HG03039 (cell line): ENCODE results near the gene ETS1.

Source experiments
- ATAC-seq: cut with Tn5 transposase; IDR thresholded peaks from one replicate; pipeline ENCODE4 v1.9.1; 2021; ENCODE audit warnings: mild to moderate bottlenecking, moderate library complexity; ENCODE audit not compliant: unreplicated experiment

The ETS1 gene

DNA sequence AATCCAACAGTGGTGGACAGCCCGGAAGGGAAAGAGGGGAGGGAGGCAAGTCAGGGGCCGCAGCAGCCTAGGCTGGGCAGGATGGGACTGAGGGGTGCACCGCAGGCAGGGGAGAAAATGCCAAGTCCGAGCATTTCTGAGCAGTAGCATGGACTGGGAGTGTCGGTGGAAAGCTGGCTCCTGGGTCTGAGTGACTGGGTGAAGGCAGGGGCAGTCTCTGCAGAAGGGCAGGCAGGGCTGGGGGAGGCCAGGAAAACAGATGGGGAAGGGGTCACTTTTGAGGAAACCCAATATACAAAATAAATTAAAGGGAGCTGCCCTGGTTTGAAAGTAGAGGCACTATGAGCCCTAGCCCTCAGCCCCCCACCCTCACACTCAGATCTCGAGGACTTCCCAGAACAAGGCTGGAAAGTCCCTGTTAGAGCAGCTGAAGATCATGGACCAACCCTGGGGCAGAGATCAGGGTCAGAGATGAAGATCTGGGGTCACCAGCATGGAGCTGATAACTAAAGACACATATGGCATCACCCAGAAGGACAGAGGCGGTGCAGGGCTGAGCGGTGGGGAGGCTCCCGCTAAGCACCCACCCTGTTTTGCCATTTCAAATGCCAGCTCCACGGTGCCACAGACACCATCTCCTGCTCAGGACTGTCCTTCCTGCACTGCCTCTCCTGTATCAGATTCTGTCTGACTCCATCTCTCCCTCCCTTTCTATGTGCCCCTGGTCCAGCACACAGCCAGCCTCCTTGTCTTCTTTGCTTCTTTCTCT is 32.4 kb upstream of the ETS1 start:
- no peak for ATAC-seq

DNA sequence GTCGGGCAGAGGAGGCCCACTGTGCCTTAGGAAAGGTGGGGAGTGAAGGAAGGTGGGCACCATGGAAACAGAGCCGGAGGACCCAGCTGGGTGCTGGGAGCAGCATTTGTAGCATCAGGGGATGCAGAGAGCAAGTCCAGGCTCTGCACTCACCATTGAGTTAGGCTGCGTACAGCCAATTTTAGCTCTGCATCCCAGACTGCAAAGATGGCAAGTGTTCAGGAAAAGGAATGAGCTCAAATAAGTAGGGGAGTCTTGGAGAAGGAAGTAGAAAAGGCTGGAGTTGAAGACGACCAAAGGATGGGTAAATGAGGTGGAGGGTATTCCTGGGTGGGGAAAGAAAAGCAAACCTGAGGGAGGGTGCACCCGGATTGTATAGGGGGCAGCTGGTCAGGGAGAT is 31.6 kb upstream of the ETS1 start:
- ATAC-seq, result no peak

DNA sequence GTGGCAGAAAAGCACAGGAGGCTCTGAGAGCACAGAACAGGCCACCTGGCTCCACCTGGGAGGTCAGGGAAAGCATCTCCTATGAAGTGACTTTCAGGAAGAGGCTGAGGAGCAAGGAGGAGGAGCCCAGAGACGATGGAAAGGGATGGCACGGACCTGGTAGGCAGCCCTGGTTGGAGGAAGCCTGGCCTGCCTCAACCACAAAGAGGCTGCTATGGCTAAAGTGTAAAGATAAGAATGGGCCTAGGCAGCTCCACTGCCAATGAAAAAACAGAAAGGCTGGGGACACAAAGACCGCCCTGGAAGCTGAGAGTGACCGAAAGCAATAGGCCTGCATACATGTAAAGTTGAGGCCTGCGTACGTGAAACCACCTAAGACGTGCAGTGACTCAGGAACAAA is 31.2 kb upstream of the ETS1 start:
- ATAC-seq, result no peak

DNA sequence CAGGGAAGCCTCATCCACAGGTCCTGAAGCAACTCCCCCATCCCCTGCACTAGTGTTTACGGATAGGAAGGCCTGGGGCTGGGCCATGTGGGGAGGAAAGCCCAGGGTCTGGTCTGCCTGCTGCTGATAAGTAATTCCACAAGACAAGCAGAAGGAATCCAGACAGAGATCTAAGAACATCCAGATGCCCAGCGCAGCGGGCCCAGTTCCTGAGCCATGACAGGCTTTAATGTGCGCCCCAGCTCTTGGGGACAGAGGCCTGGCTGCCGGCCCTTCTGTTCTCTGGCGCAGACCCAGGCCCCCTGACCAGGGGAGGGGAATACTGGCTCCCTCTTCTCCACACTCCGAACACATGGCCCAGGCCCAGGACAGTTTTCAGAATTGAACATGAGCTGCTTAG is 28.8 kb upstream of the ETS1 start:
- ATAC-seq, result no peak

DNA sequence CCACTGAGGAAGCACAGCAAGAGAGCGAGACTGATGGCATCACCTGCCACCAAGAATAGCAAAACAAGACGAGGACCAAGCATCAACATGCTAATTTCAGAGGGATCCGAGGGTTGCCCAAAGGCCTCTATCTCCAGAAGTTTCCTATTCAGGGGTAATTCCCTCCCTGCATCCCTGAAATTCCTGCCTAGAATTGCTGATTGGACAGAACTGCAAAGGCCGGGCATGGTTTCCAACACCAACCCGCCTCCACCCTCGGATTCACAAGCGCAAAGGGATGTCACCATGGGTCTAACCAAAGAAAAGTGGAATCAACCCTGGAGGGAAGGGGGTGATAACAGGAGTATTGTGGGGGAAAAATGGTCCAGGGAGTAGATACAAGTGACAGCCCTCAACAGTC is 28.3 kb upstream of the ETS1 start:
- ATAC-seq, result no peak

DNA sequence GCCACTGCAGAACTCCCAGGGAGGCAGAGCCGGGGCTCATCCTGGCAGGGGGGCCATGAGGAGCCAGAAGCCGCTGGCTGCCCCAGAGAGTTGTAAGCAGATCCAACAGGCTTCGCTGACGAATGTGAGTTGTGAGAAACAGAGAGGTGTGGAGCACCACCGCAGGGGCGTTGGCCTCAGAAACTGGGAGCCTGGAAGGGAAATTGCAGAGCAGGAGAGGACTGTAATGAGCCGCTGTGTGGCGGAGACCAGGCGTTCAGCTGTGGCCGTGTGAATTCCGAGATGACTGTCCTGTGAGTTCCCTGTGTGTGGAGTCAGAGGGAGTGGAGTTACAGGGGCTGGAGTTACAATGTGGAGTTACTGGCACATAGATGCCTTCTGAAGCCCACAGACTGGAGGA is 27.7 kb upstream of the ETS1 start:
- no peak for ATAC-seq

DNA sequence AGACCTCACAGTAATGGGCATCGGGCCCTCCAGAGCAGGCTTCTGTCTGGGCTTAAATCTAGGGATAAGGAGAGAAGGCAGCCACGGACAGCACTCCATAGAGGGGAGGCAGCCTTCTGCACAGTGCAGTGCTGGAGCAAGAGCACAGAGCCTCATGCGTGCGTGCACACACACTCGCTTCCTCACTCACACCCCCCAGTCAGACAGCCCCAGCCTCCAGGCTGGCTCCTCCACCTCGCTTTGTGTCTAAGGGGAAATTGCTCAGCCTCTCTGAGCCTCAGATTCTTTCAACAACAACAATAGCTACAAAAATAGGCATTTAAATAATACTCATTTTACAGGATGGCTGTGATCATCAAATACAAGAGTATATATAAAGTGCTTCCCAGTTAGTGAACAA is 26.7 kb upstream of the ETS1 start:
- ATAC-seq, result no peak

DNA sequence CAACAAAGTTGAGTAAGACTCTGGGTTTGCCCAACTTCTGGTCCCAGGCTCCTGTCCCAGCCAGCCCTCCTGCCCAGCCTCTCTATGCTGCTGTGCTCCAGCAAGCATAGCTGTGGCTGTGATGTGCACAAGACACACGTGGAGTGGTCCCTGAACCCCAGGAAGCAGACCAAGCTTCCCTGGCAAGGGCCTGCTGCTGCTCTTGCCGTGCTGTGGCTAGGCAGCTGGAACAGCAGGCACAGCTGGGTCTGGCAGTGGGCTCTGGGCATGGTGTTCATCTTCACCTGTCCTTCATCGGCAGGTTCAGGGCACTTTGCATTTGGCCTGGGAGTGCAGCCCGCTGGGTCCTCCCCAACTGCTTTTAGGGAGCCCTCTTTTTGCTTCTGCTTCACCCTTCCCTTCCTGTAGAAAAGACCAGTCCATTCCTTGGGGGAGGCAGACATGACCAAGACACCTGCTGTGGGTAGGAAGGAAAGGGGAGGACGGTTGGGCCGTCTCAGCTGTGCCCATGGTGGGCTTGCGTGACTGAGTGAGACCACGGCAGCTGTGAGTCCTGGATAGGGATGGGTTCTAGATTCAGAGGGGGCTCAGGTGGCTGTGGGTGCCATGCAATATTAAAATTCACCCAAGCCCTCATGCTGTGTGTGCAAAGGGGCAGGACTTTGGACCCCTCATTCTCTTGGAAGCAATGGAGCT is 26.1 kb upstream of the ETS1 start:
- ATAC-seq, result no peak

DNA sequence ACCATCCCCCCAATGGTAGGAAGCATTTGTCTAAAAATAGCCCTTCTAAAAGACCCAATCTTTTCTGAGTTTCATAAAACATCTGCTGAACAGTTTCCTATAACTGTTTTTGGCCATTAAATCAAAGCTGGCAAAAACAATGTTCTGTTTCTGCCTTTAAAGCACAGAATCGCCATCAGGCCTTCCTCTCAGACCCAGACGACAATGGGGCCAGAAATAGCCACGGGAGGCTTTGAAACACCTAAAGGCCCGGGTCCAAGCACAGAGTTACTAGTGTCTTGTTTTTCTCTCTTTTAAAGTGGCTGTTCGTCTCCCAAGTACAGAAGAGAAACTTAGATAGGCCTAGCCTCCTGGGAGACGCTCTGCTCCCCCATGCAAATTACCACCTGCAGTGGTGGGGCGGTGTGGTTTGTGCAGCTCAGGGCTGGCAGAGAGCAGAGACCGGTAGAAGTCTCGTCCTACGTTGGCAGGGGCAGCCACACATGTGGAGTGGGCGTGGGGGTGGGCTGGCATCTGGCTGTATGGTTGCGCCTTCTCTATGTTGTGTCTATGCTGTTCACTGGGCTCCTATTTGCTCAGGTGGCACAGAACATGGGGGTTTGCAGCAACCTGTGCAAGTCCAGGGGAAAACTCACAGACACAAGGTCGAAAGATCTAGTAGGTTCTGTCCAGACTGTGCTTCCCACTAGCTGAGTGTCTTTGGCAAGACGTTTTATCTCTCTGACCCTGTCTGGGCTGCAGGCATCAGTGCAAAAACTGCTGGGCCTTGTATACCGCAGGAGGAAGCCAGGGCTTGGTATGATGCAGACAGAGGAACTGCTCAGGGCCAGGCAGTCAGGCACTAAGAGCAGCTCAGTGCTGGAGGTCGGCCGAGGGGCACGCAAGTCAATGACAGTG is 23.6 kb upstream of the ETS1 start:
- ATAC-seq, result peak; percentile 90

DNA sequence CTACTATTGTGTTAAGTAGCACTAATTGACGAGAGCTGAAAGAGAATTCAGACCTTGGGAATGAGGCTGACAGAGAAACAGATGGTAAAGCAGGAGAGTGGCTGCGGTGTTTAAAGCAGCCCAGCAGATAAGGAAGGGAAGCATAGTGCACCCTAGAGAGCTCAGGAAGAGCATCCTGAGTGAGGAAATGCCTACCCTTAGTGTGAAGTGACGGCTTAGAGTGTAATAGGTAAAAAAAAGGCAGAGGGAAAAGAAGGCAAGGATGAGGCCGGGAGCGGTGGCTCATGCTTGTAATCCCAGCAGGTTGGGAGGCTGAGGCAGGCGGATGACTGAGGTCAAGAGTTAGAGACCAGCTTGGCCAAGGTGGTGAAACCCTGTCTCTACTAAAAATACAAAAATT is 22.4 kb upstream of the ETS1 start:
- no peak for ATAC-seq

DNA sequence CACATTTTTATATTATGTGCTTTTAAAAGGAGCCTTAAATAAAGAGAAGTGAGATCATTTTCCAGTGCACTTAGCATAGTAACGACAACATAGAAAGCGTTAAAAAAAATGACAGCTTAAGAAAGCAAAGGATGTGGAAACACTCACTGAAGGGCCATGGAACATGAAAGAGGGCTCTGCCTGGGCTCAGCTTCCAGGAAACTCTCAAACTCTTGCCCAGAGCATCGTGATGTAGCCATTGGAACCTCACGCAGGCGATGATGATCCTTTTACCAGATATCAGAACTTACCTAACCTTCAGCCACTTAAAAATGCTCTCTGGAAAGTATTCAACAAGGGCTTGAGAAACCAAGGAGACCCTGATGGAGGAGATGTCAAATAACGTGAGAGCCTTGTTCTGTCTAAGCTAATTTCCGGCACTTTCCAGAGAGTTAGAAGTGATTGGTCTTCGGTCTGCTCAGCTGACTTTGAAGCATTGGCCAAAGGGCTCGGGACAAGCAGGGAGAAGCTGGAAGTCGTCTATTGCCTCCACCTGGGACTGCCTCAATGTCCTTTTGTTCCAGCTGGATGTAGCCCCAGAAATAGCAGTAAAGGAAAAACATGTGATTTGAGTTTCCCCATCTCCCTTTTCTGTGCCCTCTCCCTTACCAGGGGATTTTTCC is 21.5 kb upstream of the ETS1 start:
- no peak for ATAC-seq

DNA sequence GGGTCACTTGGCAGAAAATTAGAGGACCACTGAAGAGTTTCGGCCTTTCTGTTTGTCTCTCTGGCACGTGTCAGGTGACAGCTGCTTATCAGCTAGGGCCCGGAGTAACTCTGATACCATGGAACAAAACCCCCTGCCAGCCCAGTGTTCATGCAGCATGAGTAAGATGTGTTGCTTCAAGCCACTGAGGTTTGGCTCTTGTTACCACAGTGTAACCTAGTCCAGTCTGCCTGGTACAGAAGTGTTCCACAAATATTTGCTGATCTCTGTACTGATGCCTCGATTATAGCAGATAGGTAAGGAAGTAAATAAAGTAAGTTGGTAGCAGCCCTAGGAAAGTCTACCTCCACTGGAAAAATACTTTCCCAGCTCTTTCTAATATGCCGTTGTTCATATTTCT is 20.5 kb upstream of the ETS1 start:
- ATAC-seq, result no peak

DNA sequence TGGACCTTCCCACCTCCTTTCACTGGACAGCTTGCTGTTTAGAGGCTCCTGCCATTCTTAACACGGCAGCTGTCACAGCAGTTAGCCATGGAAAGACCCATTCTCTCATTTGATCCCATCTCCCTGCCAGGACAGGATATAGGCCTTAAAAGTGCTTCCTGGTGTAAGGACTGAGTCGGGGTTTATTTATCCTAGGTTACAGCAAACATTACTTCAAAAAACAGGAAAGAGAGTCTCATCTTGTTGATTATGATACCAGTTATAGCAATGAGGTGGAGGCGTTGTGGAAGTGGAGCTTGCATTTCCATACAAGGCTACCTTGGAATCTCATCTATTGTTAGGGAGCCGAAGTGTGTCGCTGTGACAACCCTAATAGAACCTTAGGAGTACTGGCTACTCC is 17.4 kb upstream of the ETS1 start:
- ATAC-seq, result no peak

DNA sequence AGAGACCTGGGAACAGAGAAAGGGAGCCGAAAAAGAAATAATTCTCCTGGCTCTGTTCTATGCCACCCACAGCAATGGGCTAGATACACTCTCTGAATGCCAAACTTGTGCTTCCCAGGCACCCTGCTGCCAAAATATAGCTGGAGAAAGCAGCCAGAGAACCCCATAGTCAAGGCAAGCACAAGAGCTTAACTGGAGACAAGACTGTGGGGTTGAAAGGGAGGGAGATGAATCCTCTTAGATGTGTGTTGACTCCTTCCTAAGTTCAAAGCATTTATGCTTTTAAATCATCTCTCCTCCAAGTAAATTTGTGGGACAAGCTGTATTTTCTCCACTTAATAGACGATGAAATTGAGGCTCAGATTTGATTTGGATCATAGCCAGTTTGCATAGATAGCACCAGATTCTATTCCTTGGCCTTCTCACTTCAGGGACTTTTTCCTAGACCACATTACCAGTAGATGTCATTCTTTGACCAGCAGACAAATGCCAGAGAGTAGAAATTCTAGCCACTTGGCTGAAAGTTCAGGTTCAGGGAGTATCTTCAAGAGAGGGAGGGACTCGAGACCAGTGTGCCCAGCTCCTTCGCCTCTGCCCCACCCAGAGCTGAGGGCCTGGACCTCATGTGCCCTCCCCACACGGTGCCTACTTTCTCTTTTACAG is 16.5 kb upstream of the ETS1 start:
- no peak for ATAC-seq

DNA sequence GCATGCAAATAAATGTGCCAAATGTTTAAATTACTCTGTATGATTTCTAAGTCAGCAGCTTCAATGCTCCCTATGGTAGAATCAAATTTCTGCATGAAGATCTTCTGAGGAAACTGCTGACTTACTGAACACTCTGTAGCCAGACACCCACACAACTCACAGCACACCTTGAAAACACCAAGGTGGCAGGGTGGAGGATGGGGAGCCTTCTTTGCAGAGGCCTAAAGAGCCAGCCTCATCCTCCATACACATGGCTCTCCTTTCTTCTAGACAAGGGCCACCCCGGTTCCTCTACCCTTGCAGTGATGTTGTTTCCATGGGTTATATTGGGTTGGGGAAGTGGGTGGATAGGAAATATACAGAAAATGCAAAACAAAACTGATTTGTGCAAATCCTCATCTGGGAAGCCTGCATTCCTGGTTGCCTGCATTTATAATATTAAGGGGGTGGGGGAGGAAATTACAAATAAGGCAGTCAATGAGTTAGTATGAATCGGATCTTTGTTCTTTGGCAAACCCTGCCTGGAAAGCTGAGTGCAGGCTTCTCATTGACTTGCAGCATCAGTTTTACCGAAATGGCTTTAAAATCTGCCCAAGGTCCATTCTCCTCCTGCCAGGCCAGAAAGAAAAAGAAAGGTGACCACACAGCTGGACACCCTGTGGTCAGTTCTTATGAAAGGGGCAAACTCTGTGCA is 15.8 kb upstream of the ETS1 start:
- ATAC-seq, result no peak

DNA sequence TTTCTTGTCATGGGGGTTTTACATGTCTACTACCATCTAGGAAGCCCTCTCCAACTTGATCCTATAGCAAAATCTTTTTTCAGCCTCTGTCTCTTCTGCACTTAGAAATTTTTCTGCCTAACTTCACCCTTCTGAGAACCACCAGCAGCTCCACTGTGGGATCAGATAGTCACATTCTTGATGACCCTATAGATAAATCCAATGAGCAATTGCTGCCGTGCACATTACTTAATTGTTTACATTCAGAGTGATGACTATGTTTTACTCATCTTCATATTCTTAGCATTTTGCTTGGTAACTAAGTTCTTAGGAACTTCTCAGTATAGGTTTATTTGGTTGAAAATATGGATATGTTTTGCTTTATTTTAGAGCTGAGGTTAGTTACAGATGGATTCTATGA is 12.4 kb upstream of the ETS1 start:
- ATAC-seq, result no peak

DNA sequence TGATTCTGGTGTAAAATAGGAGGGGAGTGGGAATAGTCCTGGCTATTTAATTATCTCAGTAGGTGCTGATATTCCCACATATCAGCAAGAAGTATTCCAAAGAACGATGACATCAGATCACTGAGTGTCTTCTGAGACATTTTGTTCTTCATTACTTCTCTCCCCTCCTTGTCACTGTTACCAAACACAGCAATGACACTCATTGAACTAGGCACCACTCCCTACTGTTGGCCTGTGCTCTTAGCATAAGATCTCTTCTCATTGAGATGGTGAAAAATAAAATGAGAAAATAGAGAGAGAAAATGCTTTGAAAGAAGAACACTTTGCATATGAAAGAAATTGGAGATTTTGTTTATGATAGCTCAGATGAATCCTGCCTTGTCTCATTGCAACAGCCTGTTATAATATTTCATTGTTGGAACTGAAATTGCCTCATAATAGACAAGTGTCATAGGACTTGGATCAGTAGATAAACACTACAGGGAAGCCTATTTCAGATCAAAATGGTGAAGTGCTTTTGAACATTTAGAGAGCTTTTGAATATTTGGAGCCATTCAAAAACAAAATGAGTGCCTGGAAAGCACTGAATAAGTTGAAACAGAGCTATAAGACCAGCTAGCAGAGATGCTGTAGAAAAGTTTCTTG is 11.3 kb upstream of the ETS1 start:
- ATAC-seq, result no peak

DNA sequence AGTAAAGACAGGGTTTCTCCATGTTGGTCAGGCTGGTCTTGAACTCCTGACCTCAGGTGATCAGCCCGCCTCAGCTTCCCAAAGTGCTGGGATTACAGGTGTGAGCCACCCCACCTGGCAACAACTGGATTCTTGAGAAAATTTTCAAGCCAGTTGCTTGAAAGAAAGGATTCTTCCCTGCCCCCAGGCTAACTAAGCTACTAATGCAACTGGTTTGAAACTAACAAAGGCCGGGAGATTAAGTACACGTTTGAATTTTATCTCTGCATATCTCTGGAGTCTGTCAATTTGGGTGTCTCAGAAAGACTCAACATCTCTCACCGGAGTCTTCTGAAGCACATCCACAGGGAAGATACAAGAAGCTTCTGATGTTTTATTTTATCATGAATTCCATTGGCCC is 10.7 kb upstream of the ETS1 start:
- no peak for ATAC-seq

DNA sequence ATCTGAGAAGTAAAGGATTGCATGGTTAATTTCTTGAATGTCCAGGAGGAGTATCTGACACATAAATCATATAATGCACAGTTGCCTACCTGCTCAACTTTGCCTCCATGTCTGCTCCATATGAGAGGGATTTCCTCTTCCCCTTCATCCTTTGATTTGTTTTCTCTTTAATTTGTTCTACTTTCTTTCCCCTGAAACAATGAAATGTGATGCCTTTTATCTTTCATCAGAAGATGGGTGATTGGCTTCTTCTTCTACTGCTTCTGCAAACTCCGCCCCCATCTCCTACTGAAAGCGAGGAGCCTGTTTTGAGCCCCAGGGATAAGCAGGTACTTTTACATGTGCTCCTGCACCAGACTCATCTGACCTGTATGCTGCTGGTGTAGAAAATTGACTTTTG is 9.9 kb upstream of the ETS1 start:
- no peak for ATAC-seq

DNA sequence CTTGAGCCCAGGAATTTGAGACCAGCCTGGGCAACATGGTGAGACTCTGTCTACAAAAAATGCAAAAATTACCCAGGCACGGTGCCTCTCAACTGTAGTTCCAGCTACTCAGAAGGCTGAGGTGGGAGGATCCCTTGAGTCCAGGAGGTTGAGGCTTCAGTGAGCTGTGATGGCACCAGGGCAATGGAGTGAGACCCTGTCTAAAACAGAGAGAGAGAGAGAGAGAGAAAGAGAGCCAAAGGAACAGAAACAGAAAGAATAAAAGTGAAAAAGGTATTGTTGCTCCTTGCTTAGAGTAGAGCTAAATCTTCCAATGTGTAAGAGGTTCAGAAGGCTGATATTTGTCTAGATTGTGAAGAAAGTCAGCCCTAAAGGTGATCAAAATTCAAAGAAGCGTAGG is 8.9 kb upstream of the ETS1 start:
- no peak for ATAC-seq
